ENCODE results near the gene ZNF384.

Gene ZNF384

DNA sequence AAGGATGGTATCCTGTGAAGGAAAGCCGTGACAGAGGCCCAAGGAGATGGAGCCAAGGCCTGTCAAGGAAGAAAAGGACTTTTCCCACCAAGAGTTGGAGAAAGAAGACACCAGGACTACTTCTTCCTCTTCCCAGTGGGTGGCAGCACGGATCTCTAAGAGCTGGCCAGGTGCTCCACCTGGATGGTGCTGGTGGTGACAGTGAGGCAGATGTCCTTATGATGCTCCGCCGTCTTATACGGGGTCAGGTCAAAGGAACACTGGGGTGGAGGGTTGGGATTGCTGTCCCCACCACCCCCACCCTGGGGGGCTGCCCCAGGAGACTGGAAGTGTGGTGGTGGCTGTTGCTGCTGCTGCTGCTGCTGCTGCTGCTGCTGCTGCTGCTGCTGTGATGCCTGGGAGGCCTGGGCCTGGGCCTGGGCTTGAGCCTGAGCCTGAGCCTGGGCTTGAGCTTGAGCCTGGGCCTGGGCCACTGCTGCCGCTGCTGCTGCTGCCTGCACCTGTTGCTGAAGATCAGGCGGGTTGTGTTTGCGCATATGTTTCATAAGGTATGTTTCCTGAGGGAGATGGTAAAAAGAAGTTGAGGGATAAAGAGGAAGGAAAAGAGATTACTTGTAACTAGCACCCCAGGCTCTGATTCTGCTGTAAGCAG, 21.5 kb downstream of the ZNF384 start:
- in situ Hi-C loops (cut with HindIII; ENCODE audit: low pct_ligation_motif_present, low pct_unique_long_range_greater_than_20kb, low sequenced_read_pairs), result no loop called here

GRCh38 chr12:6666211-6666610, 23.0 kb downstream of the ZNF384 start:
- in situ Hi-C loops (cut with HindIII; ENCODE audit: low pct_ligation_motif_present, low pct_unique_long_range_greater_than_20kb, low sequenced_read_pairs), result no loop called here
- DNase-seq, result peak; percentile 63

More for the DNA sequence above, 21.5 kb downstream of the ZNF384 start:
- DNase-seq, result no peak

DNA sequence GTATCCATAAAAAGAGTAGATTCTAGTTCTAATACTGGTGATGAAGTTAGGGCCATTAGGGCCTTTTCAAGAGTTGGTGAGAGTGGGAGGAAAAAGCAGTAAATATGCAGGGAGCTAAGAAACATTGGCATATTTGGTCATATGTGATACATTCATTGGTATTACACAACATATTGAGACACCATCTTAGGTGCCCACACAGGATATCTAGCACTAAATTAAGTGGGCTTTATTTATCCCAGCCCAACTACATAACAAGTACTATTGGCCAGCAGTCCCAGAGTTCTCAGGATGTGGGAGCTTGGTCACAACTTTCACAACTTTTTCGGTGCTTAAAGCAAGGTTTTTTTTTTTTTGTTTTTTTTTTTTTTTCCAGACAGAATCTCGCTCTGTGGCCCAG, 24.3 kb downstream of the ZNF384 start:
- in situ Hi-C loops (cut with HindIII; ENCODE audit: low pct_ligation_motif_present, low pct_unique_long_range_greater_than_20kb, low sequenced_read_pairs), result no loop called here
- DNase-seq, result no peak

DNA sequence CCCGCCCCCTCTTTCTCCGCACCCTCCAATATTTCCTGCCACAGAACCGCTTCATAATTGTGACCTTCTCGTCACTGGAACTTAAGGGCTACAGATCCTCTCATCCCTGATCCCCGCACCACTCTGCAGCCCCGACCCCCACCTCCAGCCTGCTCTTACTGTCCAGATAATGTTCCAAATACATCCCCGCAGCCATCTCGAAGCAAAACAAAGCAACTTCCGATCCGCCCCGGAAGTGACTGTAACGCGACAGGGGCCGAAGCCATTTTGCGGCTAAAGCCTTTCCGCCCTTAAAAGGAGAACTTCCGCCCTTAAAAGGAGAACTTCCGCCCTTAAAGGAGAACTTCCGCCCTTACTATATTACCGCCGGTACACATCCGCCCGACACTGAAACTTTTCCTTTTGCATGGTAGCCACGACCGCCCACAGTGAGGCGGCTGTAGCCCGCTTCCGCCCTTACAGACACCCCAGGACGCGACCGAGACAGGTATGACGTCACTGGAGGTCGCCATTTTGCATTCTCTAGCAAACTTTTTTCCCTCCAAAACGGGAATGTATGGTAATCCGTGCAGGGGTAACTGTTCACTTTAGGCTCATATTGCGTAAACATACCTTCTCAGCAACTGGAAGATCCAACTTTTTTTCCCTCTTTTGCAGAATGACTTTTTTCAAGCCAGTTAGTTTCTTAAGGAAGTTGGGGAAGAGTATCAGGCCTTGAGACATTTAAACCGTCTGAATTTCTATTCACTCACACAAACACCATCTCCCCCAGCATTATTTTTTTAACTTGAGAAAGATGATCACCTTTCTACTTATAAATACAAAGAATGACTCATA, 26.1 kb downstream of the ZNF384 start, which contains the start of gene ING4:
ING4 (minus strand) TSS at position 214 of the 837 bp plus-strand sequence; CDS start at position 196, 18 bp downstream.
- in situ Hi-C loops (cut with HindIII; ENCODE audit: low pct_ligation_motif_present, low pct_unique_long_range_greater_than_20kb, low sequenced_read_pairs), result no loop called here
- peak; percentile 100 for DNase-seq

GRCh38 chr12:6662602-6662905, 26.6 kb downstream of the ZNF384 start:
- in situ Hi-C loops (cut with HindIII; ENCODE audit: low pct_ligation_motif_present, low pct_unique_long_range_greater_than_20kb, low sequenced_read_pairs), result no loop called here
- DNase-seq, result no peak

GRCh38 chr12:6653987-6654386, 35.2 kb downstream of the ZNF384 start:
- in situ Hi-C loops (cut with HindIII; ENCODE audit: low pct_ligation_motif_present, low pct_unique_long_range_greater_than_20kb, low sequenced_read_pairs), result no loop called here
- no peak for DNase-seq

DNA sequence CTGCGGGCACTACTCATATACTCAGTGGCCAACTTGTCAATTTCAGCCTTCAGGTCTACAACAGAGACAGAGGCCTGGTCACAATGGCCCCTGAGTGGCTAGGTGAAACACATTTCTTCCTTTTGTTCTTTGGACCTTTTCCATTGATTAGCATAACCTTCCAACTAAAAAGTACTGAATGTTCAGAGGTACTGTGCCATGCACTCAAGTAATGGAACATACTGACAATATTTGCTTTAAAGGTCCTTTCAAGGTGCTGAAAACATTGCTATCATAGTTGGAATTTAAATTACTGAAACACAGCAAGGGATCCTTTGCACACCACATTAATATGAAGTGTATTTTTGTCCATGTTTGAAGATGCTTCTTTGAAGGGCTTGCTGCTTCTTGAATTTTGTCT, 35.8 kb downstream of the ZNF384 start:
- no peak for DNase-seq
- in situ Hi-C loops (cut with HindIII; ENCODE audit: low pct_ligation_motif_present, low pct_unique_long_range_greater_than_20kb, low sequenced_read_pairs), result no loop called here

DNA sequence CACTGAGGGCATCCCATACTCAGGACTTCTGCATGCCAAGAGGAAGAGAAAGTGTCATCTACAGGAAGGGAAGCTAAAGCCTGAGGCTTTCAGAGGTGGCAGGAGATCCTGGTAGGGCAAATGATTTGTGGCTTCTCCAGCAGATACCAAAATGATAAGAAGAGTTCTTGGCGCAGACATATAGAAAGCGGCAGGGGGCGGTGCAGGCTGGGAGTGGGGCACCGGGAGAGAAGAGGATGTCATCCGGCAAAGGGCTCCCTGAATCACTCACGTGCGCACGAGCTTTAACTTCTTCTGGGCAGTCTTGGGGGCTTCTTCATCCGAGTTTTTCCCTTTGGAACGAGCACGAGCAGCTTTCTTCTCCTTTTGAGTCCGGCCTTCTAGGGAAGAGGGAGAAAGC, 36.8 kb downstream of the ZNF384 start:
- in situ Hi-C loops (cut with HindIII; ENCODE audit: low pct_ligation_motif_present, low pct_unique_long_range_greater_than_20kb, low sequenced_read_pairs), result no loop called here
- DNase-seq, result no peak

DNA sequence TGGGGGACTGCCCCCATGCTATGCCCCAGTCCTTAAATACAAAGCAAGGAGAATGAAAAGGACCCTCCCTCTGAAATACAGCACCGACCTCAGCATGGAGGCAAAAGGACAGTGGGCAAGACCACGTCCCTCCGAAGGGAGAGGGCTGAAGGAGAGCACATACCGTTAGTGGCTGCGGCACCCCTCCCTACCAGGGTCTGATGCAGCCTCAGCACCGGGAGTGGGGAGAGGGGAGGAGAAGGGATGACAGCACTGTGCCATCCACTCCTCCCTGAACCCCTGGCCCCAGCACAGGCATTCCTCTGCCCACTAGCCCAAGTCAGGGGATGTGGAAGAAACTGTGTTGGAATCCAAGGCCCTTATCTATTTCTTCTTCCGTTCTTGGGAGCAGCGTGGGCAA, 38.3 kb downstream of the ZNF384 start:
- in situ Hi-C loops (cut with HindIII; ENCODE audit: low pct_ligation_motif_present, low pct_unique_long_range_greater_than_20kb, low sequenced_read_pairs), result no loop called here
- no peak for DNase-seq

DNA sequence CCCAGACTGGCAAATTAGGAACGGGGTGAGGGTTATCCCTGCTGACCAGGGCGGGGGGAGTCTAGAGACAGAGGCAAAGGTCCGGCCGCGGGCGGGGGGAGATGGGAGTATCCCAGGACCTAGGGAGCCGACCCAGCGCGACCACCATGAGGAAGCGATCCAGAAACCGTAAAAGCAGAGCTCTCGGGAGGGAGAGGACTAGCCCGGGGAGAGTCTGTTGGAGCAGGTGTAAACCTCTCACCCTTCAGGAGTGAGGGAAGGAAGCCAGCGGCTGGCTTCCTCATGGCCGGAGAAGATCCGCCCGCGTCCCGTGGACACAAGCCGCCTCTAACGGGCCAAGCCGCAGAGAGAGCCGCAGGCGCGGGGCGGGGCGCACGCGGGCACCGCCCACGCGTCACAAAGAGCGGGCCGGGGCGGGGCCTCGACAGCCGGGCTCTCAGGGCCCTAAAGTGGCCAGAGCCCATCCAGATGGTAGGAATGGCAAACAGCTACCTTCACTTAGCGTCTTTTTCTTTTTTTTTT, 42.0 kb downstream of the ZNF384 start, which contains the start of gene ACRBP:
ACRBP (minus strand) TSS at position 350 of the 522 bp plus-strand sequence; CDS start at position 284, 66 bp downstream.
- in situ Hi-C loops (cut with HindIII; ENCODE audit: low pct_ligation_motif_present, low pct_unique_long_range_greater_than_20kb, low sequenced_read_pairs), result no loop called here
- no peak for DNase-seq

DNA sequence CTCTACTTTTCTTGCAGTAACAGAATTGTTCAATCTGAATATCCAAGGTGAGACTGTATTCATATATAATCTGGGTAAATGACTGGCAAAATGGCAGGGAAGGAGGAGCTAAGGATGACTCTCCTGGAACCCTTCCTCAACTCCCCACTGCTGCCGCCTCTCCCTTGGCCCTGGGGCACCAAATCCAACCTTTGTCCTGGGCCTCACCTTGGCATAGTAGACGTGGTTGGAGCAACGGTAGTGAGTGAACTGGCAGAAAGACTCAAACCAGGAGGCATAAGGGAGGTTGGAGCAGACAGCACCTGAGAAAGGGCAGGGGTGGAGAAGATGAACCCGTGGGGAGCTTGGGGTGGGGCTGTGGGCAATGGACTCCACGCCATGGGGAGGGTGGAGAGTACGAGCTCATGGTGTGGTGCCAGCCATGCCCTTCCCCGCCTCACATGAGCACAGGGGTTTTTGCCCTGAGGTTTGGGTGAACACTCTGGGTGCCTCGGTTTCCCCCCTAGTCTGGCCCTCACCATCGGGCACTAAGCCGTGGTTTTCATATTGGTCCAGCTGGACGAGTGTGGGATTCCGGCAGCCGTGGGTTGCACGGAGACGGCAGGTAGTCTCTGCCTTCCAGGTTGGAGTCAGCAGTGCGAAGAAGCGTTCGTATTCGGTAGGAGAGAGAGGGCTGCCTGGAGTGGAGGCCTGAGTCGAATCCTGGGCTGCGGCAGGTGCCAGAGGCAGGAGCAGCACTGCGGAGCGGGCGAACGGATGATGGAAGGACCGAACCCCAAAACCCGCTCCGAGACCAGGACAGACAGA, 42.7 kb downstream of the ZNF384 start:
- in situ Hi-C loops (cut with HindIII; ENCODE audit: low pct_ligation_motif_present, low pct_unique_long_range_greater_than_20kb, low sequenced_read_pairs), result no loop called here

DNA sequence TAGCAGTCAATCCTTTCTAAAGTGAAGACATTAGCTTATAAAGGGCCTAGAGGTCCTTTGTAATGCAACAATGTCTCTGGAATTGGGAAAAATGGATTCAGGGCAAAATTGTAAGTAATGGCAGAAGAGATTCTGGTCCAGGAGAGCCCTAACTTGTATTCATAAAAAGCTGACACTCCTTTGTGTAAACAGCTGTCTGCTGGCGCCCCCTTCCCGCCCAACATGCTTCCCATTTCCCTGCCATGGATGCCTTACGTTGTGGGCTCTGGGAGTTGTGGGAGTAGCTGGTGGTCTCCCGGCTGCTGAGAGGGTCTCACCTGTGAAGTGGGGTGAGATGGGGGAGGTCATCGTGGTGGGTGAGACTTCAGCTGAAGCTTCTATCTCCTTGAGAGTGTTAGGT, 44.3 kb downstream of the ZNF384 start:
- no peak for DNase-seq
- in situ Hi-C loops (cut with HindIII; ENCODE audit: low pct_ligation_motif_present, low pct_unique_long_range_greater_than_20kb, low sequenced_read_pairs), result no loop called here

More for the DNA sequence above, 42.7 kb downstream of the ZNF384 start:
- DNase-seq, result no peak

- in situ Hi-C loops (cut with HindIII; ENCODE audit: low pct_ligation_motif_present, low pct_unique_long_range_greater_than_20kb, low sequenced_read_pairs), result no loop called here
- DNase-seq, result no peak
Observed at GRCh38 chr12:6644257-6644596, 44.9 kb downstream of the ZNF384 start.

DNA sequence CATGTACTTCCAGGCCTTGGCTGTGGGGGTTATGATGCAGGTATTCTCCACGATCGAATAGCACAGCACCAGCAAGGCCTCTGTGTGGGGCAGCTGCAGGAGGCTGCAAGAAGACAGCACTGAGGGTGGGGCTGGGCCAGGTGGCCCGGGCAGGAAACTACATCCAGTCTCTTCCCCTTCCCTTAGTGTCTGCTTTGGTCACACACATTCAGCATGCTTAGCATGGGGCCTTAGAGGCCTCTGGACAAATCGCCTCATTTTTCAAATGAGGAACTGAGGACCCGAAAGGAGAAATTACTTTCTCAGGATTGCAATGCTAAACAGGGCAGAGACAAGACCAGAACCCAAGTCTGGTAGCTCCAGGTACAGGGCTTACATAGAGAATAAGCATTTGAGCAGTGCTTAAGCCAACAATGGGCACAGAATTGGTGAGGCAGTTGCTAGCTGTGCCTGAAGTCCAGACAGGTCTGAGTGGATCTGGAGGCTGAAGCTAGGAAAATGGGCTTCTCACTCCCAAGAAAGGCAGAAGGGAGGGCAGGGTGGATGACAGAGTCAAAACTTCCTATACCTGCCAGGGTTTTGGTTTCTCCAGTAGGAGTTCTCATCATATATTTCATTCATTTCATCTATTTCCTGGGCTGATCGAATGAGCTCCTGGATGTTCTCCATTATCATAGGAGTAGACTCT, 45.5 kb downstream of the ZNF384 start:
- in situ Hi-C loops (cut with HindIII; ENCODE audit: low pct_ligation_motif_present, low pct_unique_long_range_greater_than_20kb, low sequenced_read_pairs), result no loop called here
- DNase-seq, result no peak

DNA sequence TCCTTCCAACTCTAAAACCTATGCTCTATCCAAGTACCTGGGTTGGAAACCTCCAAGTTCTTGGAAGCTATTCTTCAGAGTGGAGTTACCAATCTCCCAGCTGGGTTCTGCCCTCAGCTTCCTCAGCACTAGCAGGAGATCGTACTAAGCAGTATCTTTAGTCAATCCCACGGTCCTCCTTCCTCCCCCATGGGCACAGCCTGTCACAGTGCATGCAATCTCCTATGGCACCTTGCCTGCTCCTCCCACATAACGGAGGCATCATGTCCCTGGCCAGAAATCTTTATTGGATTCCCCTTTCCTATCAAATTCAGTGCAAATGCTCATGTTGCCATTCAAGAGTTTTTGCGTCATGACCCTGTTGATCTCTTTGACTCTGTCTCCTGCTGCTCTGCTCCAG, 48.0 kb downstream of the ZNF384 start:
- DNase-seq, result no peak
- in situ Hi-C loops (cut with HindIII; ENCODE audit: low pct_ligation_motif_present, low pct_unique_long_range_greater_than_20kb, low sequenced_read_pairs), result no loop called here

GRCh38 chr12:6640497-6640896, 48.7 kb downstream of the ZNF384 start:
- in situ Hi-C loops (cut with HindIII; ENCODE audit: low pct_ligation_motif_present, low pct_unique_long_range_greater_than_20kb, low sequenced_read_pairs), result no loop called here
- DNase-seq, result no peak

GRCh38 chr12:6639151-6639801, 49.9 kb downstream of the ZNF384 start:
- in situ Hi-C loops (cut with HindIII; ENCODE audit: low pct_ligation_motif_present, low pct_unique_long_range_greater_than_20kb, low sequenced_read_pairs), result no loop called here
- no peak for DNase-seq

DNA sequence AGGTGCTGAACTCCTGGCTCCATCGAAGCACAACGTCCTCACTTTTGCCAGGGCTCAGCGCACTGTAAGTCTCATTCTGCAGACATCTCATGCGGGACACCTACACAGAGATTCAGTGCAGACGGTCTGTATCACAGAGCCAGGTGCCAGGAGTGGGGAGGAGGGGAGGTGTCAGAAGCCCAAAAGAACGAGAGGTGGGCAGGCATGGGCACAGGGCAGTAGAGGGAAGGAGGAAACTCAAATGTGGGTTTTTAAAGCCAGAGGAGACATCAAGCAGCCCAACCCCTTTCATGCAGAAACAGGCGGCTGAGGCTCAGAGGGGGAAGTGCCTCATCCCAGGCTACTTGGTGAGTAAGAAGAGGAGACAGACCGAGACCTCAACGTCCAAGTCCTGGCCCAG, 50.9 kb downstream of the ZNF384 start:
- no peak for DNase-seq
- in situ Hi-C loops (cut with HindIII; ENCODE audit: low pct_ligation_motif_present, low pct_unique_long_range_greater_than_20kb, low sequenced_read_pairs), result no loop called here

All from ACHN (cell line).